H1 (cell line): ENCODE data around the gene AKAP7. TPM values are rescaled to one million over a fixed set of nuclear protein-coding genes. Genes with fewer than 3 reads are reported as not detected.

Experiments
- BCL11A ChIP-seq, 2 experiments: IDR thresholded peaks; one replicate each; pipeline ENCODE4 v1.6.1; 2011; ENCODE audit warnings: low read depth in 2 of 2, low read length in 2 of 2, mild to moderate bottlenecking in 2 of 2
- CHD7 ChIP-seq: fragments of 300-600 bp; sonication (generic); IDR thresholded peaks from 2 replicates; pipeline ENCODE4 v1.7.1; 2012; ENCODE audit warnings: low read length, moderate library complexity, mild to moderate bottlenecking, inconsistent platforms; ENCODE audit not compliant: insufficient replicate concordance
- CREB1 ChIP-seq: IDR thresholded peaks from 2 replicates; pipeline ENCODE4 v1.6.1; 2012; ENCODE audit warnings: inconsistent platforms
- CTCF ChIP-seq, 3 experiments: IDR thresholded peaks; 1 replicate in 2 of 3; 2 replicates in 1 of 3; pipeline versions ENCODE4 v1.5.1 to v1.6.1; 2011; ENCODE audit warnings: low read length in 3 of 3, mild to moderate bottlenecking in 3 of 3, inconsistent platforms in 2 of 3, low read depth in 1 of 3, moderate library complexity in 1 of 3; ENCODE audit not compliant: insufficient read depth in 1 of 3; ENCODE audit errors: control extremely low read depth in 1 of 3
- EP300 ChIP-seq, 2 experiments: IDR thresholded peaks; 1 replicate in 1 of 2; 2 replicates in 1 of 2; pipeline ENCODE4 v1.6.1; 2011 to 2012; ENCODE audit warnings: low read depth in 2 of 2, low read length in 2 of 2, mild to moderate bottlenecking in 2 of 2, borderline replicate concordance in 1 of 2, inconsistent platforms in 1 of 2, moderate library complexity in 1 of 2
- EZH2 ChIP-seq: fragments of 200-600 bp; sonication (generic); IDR thresholded peaks from 2 replicates; pipeline ENCODE4 v1.7.1; 2012; ENCODE audit warnings: low read depth, mild to moderate bottlenecking, moderate library complexity, low read length, inconsistent platforms; ENCODE audit not compliant: severe bottlenecking
- NANOG ChIP-seq: IDR thresholded peaks from 2 replicates; pipeline ENCODE4 v1.6.1; 2011; ENCODE audit warnings: low read length, low read depth, mild to moderate bottlenecking, inconsistent platforms; ENCODE audit not compliant: insufficient read depth, poor library complexity, severe bottlenecking
- RNF2 ChIP-seq: fragments of 200-900, 300-1000 bp; sonication (generic); IDR thresholded peaks from 2 replicates; pipeline ENCODE4 v1.7.1; 2016; ENCODE audit warnings: borderline replicate concordance, low read depth, mild to moderate bottlenecking, antibody characterized with exemption, low read length; ENCODE audit not compliant: poor library complexity, severe bottlenecking; ENCODE audit errors: missing control alignments
- polyA plus RNA-seq, 7 experiments: library from polyadenylated mRNA; depleted of rRNA in 3 of 7; stranded (reverse) in 5 of 7; unstranded in 2 of 7; fragments of >200 nt in 5 of 7; fragments of 200-250 nt in 2 of 7; gene quantifications; 1 replicate in 5 of 7; 2 replicates in 1 of 7; 4 replicates in 1 of 7; pipeline versions ENCODE4 v1.2.1 to v1.2.3, GENCODE V29; 2011 to 2013; ENCODE audit warnings: missing spikeins in 2 of 7, mixed read lengths in 2 of 7
- total RNA-seq: library from RNA; stranded (reverse); fragmentation: NEBNext Ultra II Directional; extraction: Animal tissue kit (Norgen Biotek cat#: 25700); gene quantifications from 2 replicates; pipeline ENCODE4 v1.2.1, GENCODE V29; 2021

The AKAP7 gene
- total and polyA plus RNA-seq, 2 of the 8 experiments (the other 6 are each of a cell fraction or from before 2014, with no cell fraction given): 4.7 to 16.9 TPM

GRCh38 chr6:131208787-131209186 is 73.5 kb downstream of the AKAP7 start (continued):
- no peak for TF ChIP-seq CHD7
- TF ChIP-seq CTCF (IDR thresholded peaks at IDR 0.05; ENCODE audit: control extremely low read depth in 1 of 3, insufficient read depth in 1 of 3, low read depth in 1 of 3, low read length in 3 of 3): no peak
- TF ChIP-seq RNF2: no peak
- no peak for TF ChIP-seq EP300 (IDR thresholded peaks at IDR 0.05; ENCODE audit: borderline replicate concordance in 1 of 2, low read depth in 2 of 2, low read length in 2 of 2)
- no peak for TF ChIP-seq NANOG
- TF ChIP-seq EZH2: no peak
- TF ChIP-seq CREB1: no peak
- no peak for TF ChIP-seq BCL11A (IDR thresholded peaks at IDR 0.05; ENCODE audit: low read depth in 2 of 2, low read length in 2 of 2)
